Peyer's patch (tissue), 4 donors: ENCODE data around the gene VRK3. TPM values are rescaled to one million over a fixed set of nuclear protein-coding genes. Genes with fewer than 3 reads are reported as not detected.

ENCODE experiments used
- DNase-seq, 3 donors: peaks; one replicate each; pipeline ENCODE4 v3.0.0-alpha.2; 2017 to 2019
- H3K27ac ChIP-seq, 4 donors: fragments of 200-600 bp; sonication (generic); one replicate each; pipeline ENCODE4 v1.5.1; 2016 to 2019
- H3K27me3 ChIP-seq, 2 donors: fragments of 200-600 bp; sonication (generic); one replicate each; pipeline ENCODE4 v1.5.1; 2019
- H3K36me3 ChIP-seq, 3 donors: fragments of 200-600 bp; sonication (generic); one replicate each; pipeline ENCODE4 v1.5.1; 2016 to 2019
- H3K4me1 ChIP-seq, 4 donors: fragments of 200-600 bp; sonication (generic); one replicate each; pipeline ENCODE4 v1.5.1; 2016 to 2019
- H3K4me3 ChIP-seq, 4 donors: fragments of 200-600 bp; sonication (generic); 1 replicate in 3 of 4; 2 replicates in 1 of 4; pipeline ENCODE4 v1.5.1; 2016 to 2019; ENCODE audit warnings: mild to moderate bottlenecking in 1 of 4
- H3K9me3 ChIP-seq, 4 donors: fragments of 200-600 bp; sonication (generic); one replicate each; pipeline ENCODE4 v1.5.1; 2016 to 2019; ENCODE audit warnings: mild to moderate bottlenecking in 1 of 4
- POLR2A ChIP-seq, 2 donors: fragments of 450-650 bp; IDR thresholded peaks; one replicate each; pipeline ENCODE4 v1.5.1; 2017; ENCODE audit warnings: antibody characterized with exemption in 2 of 2, mild to moderate bottlenecking in 2 of 2, moderate library complexity in 2 of 2
- total RNA-seq, 4 donors: library from RNA; depleted of rRNA; stranded (reverse); fragments of >200 nt; gene quantifications; one replicate each; pipeline ENCODE4 v1.1.0, GENCODE V29; 2016
- TF ChIP-seq, protein P1 (sequence below), 6 experiments: fragments of 450-650 bp in 4 of 6; fragments of 200-600 bp in 2 of 6; sonication (generic) in 1 of 6; IDR thresholded peaks; one replicate each; pipeline ENCODE4 v1.5.1; 2017 to 2019; ENCODE audit warnings: antibody characterized with exemption in 6 of 6, mild to moderate bottlenecking in 3 of 6, moderate library complexity in 1 of 6

The VRK3 gene
- total RNA-seq, 4 donors from 2014 or later, result 76.7 to 98.1 (median 83.9) TPM

DNA sequence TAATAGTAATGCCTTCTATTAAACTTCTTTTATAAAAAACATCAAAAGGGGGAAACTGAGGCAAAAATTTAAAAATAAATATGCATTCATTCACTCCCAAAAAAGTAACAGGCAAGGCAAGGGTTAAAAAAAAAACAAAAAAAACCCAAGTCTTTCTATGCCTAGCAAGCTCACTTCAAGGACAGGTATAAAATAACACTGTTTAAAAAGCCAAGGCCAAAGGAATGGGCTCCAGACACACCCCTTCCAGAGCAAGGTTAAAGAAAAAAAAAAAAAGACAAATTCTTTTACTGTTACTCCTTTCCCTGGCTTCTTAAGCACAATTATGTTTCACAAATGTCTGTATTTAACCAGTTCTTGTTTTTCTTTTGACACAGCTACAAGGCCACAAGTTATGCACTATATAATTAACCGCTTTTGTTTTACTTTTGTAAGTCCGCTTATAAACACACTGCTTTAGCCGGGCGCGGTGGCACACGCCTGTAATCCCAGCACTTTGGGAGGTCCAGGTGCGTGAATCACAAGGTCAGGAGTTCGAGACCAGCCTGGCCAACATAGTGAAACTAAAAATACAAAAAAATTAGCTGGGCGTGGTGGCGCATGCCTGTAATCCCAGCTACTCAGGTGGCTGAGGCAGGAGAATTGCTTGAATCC, 67.8 kb downstream of the VRK3 start:
- no peaks in the 10 kb centered on the region for H3K36me3 ChIP-seq
- TF ChIP-seq POLR2A (IDR thresholded peaks at IDR 0.05), result no peak
- TF ChIP-seq, protein P1, sequence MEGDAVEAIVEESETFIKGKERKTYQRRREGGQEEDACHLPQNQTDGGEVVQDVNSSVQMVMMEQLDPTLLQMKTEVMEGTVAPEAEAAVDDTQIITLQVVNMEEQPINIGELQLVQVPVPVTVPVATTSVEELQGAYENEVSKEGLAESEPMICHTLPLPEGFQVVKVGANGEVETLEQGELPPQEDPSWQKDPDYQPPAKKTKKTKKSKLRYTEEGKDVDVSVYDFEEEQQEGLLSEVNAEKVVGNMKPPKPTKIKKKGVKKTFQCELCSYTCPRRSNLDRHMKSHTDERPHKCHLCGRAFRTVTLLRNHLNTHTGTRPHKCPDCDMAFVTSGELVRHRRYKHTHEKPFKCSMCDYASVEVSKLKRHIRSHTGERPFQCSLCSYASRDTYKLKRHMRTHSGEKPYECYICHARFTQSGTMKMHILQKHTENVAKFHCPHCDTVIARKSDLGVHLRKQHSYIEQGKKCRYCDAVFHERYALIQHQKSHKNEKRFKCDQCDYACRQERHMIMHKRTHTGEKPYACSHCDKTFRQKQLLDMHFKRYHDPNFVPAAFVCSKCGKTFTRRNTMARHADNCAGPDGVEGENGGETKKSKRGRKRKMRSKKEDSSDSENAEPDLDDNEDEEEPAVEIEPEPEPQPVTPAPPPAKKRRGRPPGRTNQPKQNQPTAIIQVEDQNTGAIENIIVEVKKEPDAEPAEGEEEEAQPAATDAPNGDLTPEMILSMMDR (IDR thresholded peaks at IDR 0.05), result no peak
- no peak for DNase-seq
- H3K4me3 ChIP-seq, result no peak overlapping the region
- no peak overlapping the region for H3K27ac ChIP-seq
- H3K9me3 ChIP-seq, result no peaks in the 10 kb centered on the region
- H3K4me1 ChIP-seq, result peaks cover 0 to 8% (median 0%) of the 10 kb centered on the region in 4 donors
- H3K27me3 ChIP-seq, result no peaks in the 10 kb centered on the region

DNA sequence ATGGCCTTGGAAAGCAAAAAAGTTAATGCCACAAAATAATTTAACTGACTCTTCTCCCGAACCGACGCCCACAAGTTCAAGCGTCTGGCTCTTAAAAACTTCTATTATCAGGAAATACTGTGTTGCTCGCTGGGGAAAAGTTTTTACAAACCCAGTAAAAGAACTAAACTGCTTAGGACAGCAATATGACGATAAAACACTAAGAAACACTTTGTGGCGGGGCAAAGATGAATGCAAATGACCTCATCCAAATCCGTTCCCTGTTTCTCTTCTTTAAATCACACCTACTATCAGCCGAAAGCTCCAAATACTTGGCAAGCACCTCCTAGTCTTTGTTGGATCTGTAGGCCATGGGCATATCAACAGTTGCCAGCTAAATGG, 69.1 kb downstream of the VRK3 start:
- H3K27ac ChIP-seq, result no peak overlapping the region
- H3K4me3 ChIP-seq, result no peak overlapping the region
- no peaks in the 10 kb centered on the region for H3K9me3 ChIP-seq
- H3K36me3 ChIP-seq, result no peaks in the 10 kb centered on the region
- H3K4me1 ChIP-seq, result peaks cover 0 to 8% (median 0%) of the 10 kb centered on the region in 4 donors
- no peaks in the 10 kb centered on the region for H3K27me3 ChIP-seq
- TF ChIP-seq POLR2A (IDR thresholded peaks at IDR 0.05), result no peak
- TF ChIP-seq, protein P1 (IDR thresholded peaks at IDR 0.05), result no peak
- no peak for DNase-seq

DNA sequence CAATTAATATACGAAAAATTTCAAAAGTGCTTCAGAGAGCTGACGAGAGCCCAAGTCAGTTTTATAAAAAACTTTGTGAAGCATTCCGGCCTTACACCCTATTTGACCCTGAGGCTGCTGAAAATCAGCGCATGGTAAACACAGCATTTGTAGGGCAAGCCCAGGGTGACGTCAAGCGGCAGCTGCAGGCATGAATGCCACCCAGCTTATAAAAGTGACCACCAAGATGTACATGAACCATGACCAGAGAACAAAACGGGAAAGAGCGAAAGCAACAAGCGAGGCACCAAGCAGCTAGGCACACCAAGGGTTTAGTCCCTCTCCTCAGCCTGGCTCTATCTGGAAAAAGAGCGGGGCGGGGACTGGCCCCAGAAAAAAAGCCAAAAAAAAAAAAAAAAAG, 70.2 kb downstream of the VRK3 start:
- H3K27ac ChIP-seq, result no peak overlapping the region
- no peaks in the 10 kb centered on the region for H3K27me3 ChIP-seq
- no peak overlapping the region for H3K4me3 ChIP-seq
- H3K9me3 ChIP-seq, result no peaks in the 10 kb centered on the region
- TF ChIP-seq POLR2A (IDR thresholded peaks at IDR 0.05), result no peak
- TF ChIP-seq, protein P1 (IDR thresholded peaks at IDR 0.05), result no peak
- H3K4me1 ChIP-seq, result peaks cover 0 to 8% (median 0%) of the 10 kb centered on the region in 4 donors
- DNase-seq, result no peak
- no peaks in the 10 kb centered on the region for H3K36me3 ChIP-seq

DNA sequence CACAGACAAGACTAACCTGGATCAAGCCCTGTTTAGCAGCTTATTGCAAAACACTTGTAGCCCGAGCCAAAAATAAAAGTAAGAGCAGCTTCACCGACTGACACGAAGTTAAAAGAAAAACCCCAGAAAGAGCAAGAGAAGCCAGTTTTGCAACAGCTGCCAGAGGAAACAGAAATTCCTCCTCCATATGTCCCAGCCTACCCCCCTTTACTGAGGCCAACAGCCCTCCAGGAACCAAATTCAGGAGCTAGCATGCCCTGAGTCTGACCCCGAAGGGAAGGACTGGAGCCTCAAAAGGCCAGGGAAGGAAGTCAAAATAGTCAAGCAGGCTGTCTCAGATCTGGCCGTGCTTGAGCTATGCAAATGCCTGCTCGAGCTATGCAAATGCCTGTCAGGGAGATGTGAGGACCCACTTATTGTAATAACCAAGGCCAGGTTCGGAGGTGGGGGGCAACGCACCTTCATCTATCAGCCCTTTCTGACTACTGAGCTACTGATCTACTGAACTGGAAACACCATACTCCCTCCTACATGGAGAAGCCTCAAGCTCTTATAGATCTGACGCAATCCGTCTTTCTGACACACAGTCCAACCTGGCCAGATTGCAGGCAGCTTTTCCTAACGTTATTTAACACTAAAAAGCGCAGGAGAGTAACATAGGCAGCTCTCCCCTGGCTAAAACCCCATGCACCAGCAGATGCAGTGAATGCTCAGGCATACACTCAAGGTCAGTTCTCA, 70.9 kb downstream of the VRK3 start:
- Histone ChIP-seq H3K27ac (no peak overlapping the region), H3K27me3 (no peaks in the 10 kb centered on the region), H3K36me3 (no peaks in the 10 kb centered on the region), H3K4me3 (no peak overlapping the region), H3K4me1 (peaks cover 0 to 8% (median 0%) of the 10 kb centered on the region in 4 donors), H3K9me3 (no peaks in the 10 kb centered on the region)
- DNase-seq, result no peak
- TF ChIP-seq, protein P1 (IDR thresholded peaks at IDR 0.05), result no peak
- no peak for TF ChIP-seq POLR2A (IDR thresholded peaks at IDR 0.05)

DNA sequence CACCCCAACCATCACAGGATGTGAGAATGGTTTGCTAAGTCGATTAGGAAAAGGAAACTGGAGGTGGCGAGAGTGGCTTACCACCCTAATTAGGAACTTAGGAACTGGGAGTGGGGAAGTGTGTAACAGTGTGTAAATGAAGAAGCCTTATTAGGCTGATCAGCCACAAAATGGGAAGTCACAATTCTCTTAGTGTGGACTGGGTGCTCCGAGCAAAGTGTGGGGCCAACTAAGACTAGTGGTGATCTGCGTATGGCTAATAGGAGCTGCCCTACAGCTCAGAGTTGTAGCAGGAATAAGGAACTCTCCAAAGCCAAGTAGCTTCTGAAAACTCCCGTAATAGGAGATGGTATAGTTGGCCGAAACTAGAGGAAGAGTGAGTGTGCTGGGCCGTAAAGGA, 71.8 kb downstream of the VRK3 start:
- H3K27me3 ChIP-seq, result no peaks in the 10 kb centered on the region
- no peak overlapping the region for H3K4me3 ChIP-seq
- TF ChIP-seq, protein P1 (IDR thresholded peaks at IDR 0.05), result no peak
- TF ChIP-seq POLR2A (IDR thresholded peaks at IDR 0.05), result no peak
- H3K9me3 ChIP-seq, result no peaks in the 10 kb centered on the region
- H3K36me3 ChIP-seq, result no peaks in the 10 kb centered on the region
- H3K27ac ChIP-seq, result no peak overlapping the region
- DNase-seq, result no peak
- peaks cover 0 to 8% (median 0%) of the 10 kb centered on the region in 4 donors for H3K4me1 ChIP-seq
